ENCODE results near the gene ECHDC3. TPM values are rescaled to one million over a fixed set of nuclear protein-coding genes. Genes with fewer than 3 reads are reported as not detected.

The ECHDC3 gene
- total and polyA plus RNA-seq, 2 of the 8 experiments (the other 6 are each of a cell fraction or from before 2014, with no cell fraction given), result 15.6 to 19.9 TPM

DNA sequence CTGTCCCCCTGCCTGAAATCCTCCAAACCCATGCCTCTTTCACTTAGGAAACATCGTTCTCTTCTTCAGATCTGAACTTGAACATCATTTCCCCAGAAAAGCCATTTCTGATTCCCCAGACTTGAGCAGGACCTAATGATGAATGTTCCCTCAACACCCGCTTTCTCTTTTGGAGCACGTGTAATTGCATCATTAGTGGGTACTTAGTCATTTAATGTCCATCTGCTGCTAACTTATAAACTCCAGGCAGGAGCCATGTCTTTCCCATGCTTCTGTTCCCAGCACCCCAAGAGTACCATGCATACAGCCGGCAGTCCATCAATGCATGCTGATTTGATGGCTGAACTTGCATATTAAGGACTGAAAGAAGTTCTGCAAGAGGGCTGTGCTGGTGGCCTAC lies 36.5 kb upstream of the ECHDC3 start:
- Histone ChIP-seq H3K79me2 (ENCODE audit: control insufficient read depth in 1 of 2, insufficient read depth in 2 of 2, low read length in 2 of 2) (no peaks in the 10 kb centered on the region), H3K9me3 (ENCODE audit: insufficient read depth in 2 of 2, low read depth in 1 of 2, low read length in 1 of 2) (no peaks in the 10 kb centered on the region), H3K4me3 (ENCODE audit: extremely low read depth in 1 of 4, insufficient read depth in 2 of 4, low read depth in 3 of 4, low read length in 4 of 4) (no peak overlapping the region), H4K20me1 (replicated peaks in 1 of 2; ENCODE audit: control insufficient read depth in 1 of 2, insufficient read depth in 2 of 2, low read length in 2 of 2) (no peaks in the 10 kb centered on the region), H3K36me3 (ENCODE audit: control insufficient read depth in 2 of 4, insufficient read depth in 4 of 4, low read length in 3 of 4) (no peaks in the 10 kb centered on the region), H2BK12ac (ENCODE audit: low read depth, low read length) (no peak overlapping the region), H4K91ac (replicated peaks; ENCODE audit: insufficient read length, low read length) (no peak overlapping the region), H2AFZ (ENCODE audit: low read length) (no peak overlapping the region; the same call in 1 of the 2 replicates), H3K23ac (ENCODE audit: insufficient read length) (no peak overlapping the region), H3K14ac (ENCODE audit: insufficient read length) (no peak overlapping the region), H3K27ac (ENCODE audit: low read depth, low read length) (no peak overlapping the region), H2BK15ac (ENCODE audit: low read length) (no peak overlapping the region), H3K4me2 (ENCODE audit: insufficient read depth in 1 of 2, low read depth in 2 of 2, low read length in 2 of 2) (no peak overlapping the region), H2BK20ac (ENCODE audit: low read length) (no peak overlapping the region), H3K79me1 (ENCODE audit: low read depth, low read length) (no peaks in the 10 kb centered on the region), H3K9ac (replicated peaks in 1 of 4; ENCODE audit: extremely low read depth in 1 of 4, low read depth in 3 of 4, low read length in 3 of 4) (no peak overlapping the region), H3K4ac (replicated peaks; ENCODE audit: insufficient read length, low read depth, low read length) (no peak overlapping the region), H3K4me1 (replicated peaks in 1 of 4; ENCODE audit: control insufficient read depth in 3 of 4, insufficient read depth in 4 of 4, low read length in 3 of 4) (peaks cover 0 to 2% (median 0%) of the 10 kb centered on the region in 4 experiments; a peak in 1 of 7 replicates), H2BK120ac (replicated peaks; ENCODE audit: low read depth, low read length) (no peak overlapping the region), H3K27me3 (replicated peaks in 1 of 4; ENCODE audit: control insufficient read depth in 3 of 4, extremely low read depth in 1 of 4, insufficient read depth in 3 of 4, low read length in 3 of 4) (no peaks in the 10 kb centered on the region), H3K23me2 (ENCODE audit: low read depth, low read length) (no peaks in the 10 kb centered on the region), H2AK5ac (ENCODE audit: low read depth, low read length) (no peak overlapping the region), H3K56ac (replicated peaks; ENCODE audit: insufficient read length, low read depth, low read length) (no peak overlapping the region), H2BK5ac (ENCODE audit: low read depth, low read length) (no peak overlapping the region), H3K18ac (ENCODE audit: extremely low read depth, low read length) (no peak overlapping the region), H4K8ac (ENCODE audit: extremely low read depth, insufficient read depth, low read length) (no peak overlapping the region), H4K5ac (ENCODE audit: insufficient read length, low read depth, low read length) (no peak overlapping the region)
- no peak for TF ChIP-seq NANOG (IDR thresholded peaks at IDR 0.05; ENCODE audit: insufficient read depth, low read depth, low read length, poor library complexity, severe bottlenecking)
- WGBS, 2 experiments (ENCODE audit: extremely low coverage in 1 of 2, insufficient coverage in 1 of 2, insufficient read length in 1 of 2, insufficient replicate concordance in 2 of 2, low coverage in 1 of 2, low lambda C conversion rate in 2 of 2, missing lambda C conversion rate in 1 of 2), result 87% methylated on average over 4 of the region's 4 CpGs; no CpG with 5 or more reads in 1 of the 2 experiments
- ChIA-PET CTCF (ENCODE audit: partially characterized antibody) (interaction anchor here (1.6 kb wide), 1 partner anchor 73 kb away, joined by 3 read pairs; no protein-coding TSS in a partner anchor), POLR2A (ENCODE audit: partially characterized antibody) (no interaction called here)
- DNase-seq (ENCODE audit: low read depth in 1 of 2, low spot score in 2 of 2), result no peak
- no peak for FAIRE-seq

Measured in H1 (cell line).